K562 (cell line): Measurements from ENCODE around the gene PRKD1. TPM values are rescaled to one million over a fixed set of nuclear protein-coding genes. Genes with fewer than 3 reads are reported as not detected.

ENCODE experiments used
- ATAC-seq: fragments of 200-7000 bp; cut with Tn5 transposase; 3 replicates; pipeline ENCODE4 v1.9.1; 2020; ENCODE audit warnings: moderate library complexity
- BruUV-seq: library from RNA; stranded (reverse); fragments of 400-500 nt; replicated peaks from 2 replicates; lab custom pipeline; 2021; lab: Mats Ljungman, UMichigan
- CTCF ChIA-PET: fragments of 300-600 bp; formaldehyde crosslinking; extraction: SDS; loops from one replicate; lab custom pipeline; 2021; ENCODE audit warnings: low intra/inter-chr PET ratio; lab: Yijun Ruan, JAX
- POLR2A ChIA-PET: fragments of 300-600, 350-650 bp; sonication (Branson Sonifier 250); formaldehyde crosslinking; extraction: SDS; loops from one replicate; lab custom pipeline; 2021; ENCODE audit warnings: antibody characterized with exemption, inconsistent platforms; lab: Yijun Ruan, JAX
- DNase-seq, 4 experiments: peaks; one replicate each; pipeline versions ENCODE4 v3.0.0 to v3.0.0-alpha.2; 2011 to 2018; ENCODE audit warnings: low spot score in 3 of 4, mixed read lengths in 3 of 4; ENCODE audit errors: extremely low read depth in 1 of 4
- FAIRE-seq: peaks from 2 replicates; lab custom pipeline; 2011; peaks lifted over from hg19 to GRCh38; lab: Jason Lieb, UNC
- H2AFZ ChIP-seq: 2 replicates; pipeline ENCODE4 v1.6.0; 2011; ENCODE audit warnings: low read depth, low read length, control low read depth, inconsistent platforms
- H3K27ac ChIP-seq: fragments of 200-600 bp; 3 replicates; pipeline ENCODE4 v1.8.0; 2011; ENCODE audit warnings: low read depth, mild to moderate bottlenecking, control low read depth, inconsistent platforms, low read length, moderate library complexity, mixed read lengths; ENCODE audit errors: extremely low read depth
- H3K27me3 ChIP-seq, 2 experiments: fragments of 300-600 bp in 1 of 2; 2 replicates in 1 of 2; 3 replicates in 1 of 2; pipeline versions ENCODE4 v1.6.0 to v1.8.0; 2011; ENCODE audit warnings: inconsistent platforms in 2 of 2, low read length in 2 of 2, mild to moderate bottlenecking in 1 of 2, mixed read lengths in 1 of 2, moderate library complexity in 1 of 2; ENCODE audit not compliant: control insufficient read depth in 2 of 2, insufficient read depth in 2 of 2
- H3K36me3 ChIP-seq: fragments of 300-600 bp; 3 replicates; pipeline ENCODE4 v1.8.0; 2011; ENCODE audit warnings: mild to moderate bottlenecking, low read length, inconsistent platforms; ENCODE audit not compliant: control insufficient read depth, insufficient read depth
- H3K4me1 ChIP-seq, 2 experiments: fragments of 200-600 bp in 1 of 2; replicated peaks in 1 of 2; 2 replicates in 1 of 2; 3 replicates in 1 of 2; pipeline versions ENCODE4 v1.5.1 to v1.8.0; 2011; ENCODE audit warnings: inconsistent platforms in 2 of 2, low read length in 2 of 2, mild to moderate bottlenecking in 1 of 2, mixed read lengths in 1 of 2, moderate library complexity in 1 of 2; ENCODE audit not compliant: control insufficient read depth in 2 of 2, insufficient read depth in 2 of 2
- H3K4me2 ChIP-seq: 2 replicates; pipeline ENCODE4 v1.6.1; 2011; ENCODE audit warnings: low read length, control low read depth, inconsistent platforms, mixed read lengths; ENCODE audit not compliant: insufficient read depth
- H3K4me3 ChIP-seq: fragments of 200-600 bp; sonication (generic), shearing (Covaris generic); 2 replicates; pipeline ENCODE4 v1.5.1; 2016; ENCODE audit warnings: control low read depth, inconsistent platforms
- H3K79me2 ChIP-seq: fragments of 200-600 bp; 3 replicates; pipeline ENCODE4 v1.8.0; 2011; ENCODE audit warnings: low read length, inconsistent platforms; ENCODE audit not compliant: control insufficient read depth, insufficient read depth
- H3K9ac ChIP-seq, 2 experiments: 2 replicates each; pipeline versions ENCODE4 v1.6.0 to v1.6.1; 2011; ENCODE audit warnings: low read depth in 2 of 2, low read length in 2 of 2, control low read depth in 1 of 2, inconsistent platforms in 1 of 2, mild to moderate bottlenecking in 1 of 2, mixed read lengths in 1 of 2; ENCODE audit not compliant: insufficient read depth in 1 of 2
- H3K9me1 ChIP-seq: one replicate; pipeline ENCODE4 v1.6.0; 2011; ENCODE audit warnings: inconsistent platforms, mild to moderate bottlenecking, low read length, moderate library complexity; ENCODE audit not compliant: control insufficient read depth, insufficient read depth
- H3K9me3 ChIP-seq: replicated peaks from 2 replicates; pipeline ENCODE4 v1.5.1; 2011; ENCODE audit warnings: low read depth, low read length, inconsistent platforms; ENCODE audit not compliant: control insufficient read depth, insufficient read depth
- H4K20me1 ChIP-seq: replicated peaks from 2 replicates; pipeline ENCODE4 v1.6.1; 2011; ENCODE audit warnings: low read length, inconsistent platforms, mixed read lengths; ENCODE audit not compliant: control insufficient read depth, insufficient read depth
- CHCHD3 ChIP-seq: fragments of 250-450 bp; sonication (Bioruptor Pico); IDR thresholded peaks from 2 replicates; pipeline ENCODE4 v2.1.2; 2022; ENCODE audit warnings: mild to moderate bottlenecking
- CHD7 ChIP-seq: fragments of 200-600 bp; sonication (generic); IDR thresholded peaks from one replicate; pipeline ENCODE4 v1.6.1; 2012; ENCODE audit warnings: mild to moderate bottlenecking, low read depth, low read length, inconsistent platforms
- CREB1 ChIP-seq, 2 experiments: sonication (generic) in 1 of 2; formaldehyde crosslinking in 1 of 2; IDR thresholded peaks; 2 replicates each; pipeline versions ENCODE4 v1.6.1 to v1.8.0; 2012 to 2022; ENCODE audit warnings: inconsistent platforms in 1 of 2, mild to moderate bottlenecking in 1 of 2, missing genetic modification reagents in 1 of 2, moderate library complexity in 1 of 2
- KDM2B ChIP-seq: fragments of 250-450 bp; sonication (Bioruptor Pico); IDR thresholded peaks from 2 replicates; pipeline ENCODE4 v1.8.0; 2021; ENCODE audit warnings: mild to moderate bottlenecking, moderate library complexity
- POU5F1 ChIP-seq: fragments of 150-350 bp; IDR thresholded peaks from 2 replicates; pipeline ENCODE4 v1.6.1; 2014; ENCODE audit warnings: borderline replicate concordance, low read length, low read depth, mild to moderate bottlenecking; ENCODE audit not compliant: partially characterized antibody
- SMAD2 ChIP-seq: fragments of 150-350 bp; IDR thresholded peaks from 2 replicates; pipeline ENCODE4 v1.6.1; 2014; ENCODE audit warnings: low read depth, mild to moderate bottlenecking, low read length
- SRSF7 ChIP-seq: fragments of 200-400 bp; formaldehyde crosslinking; optimal IDR thresholded peaks from 2 replicates; pipeline ENCODE3; 2017; ENCODE audit warnings: mild to moderate bottlenecking, low read depth, low read length
- ZC3H8 ChIP-seq: fragments of 450-650 bp; IDR thresholded peaks from 2 replicates; pipeline ENCODE4 v1.6.1; 2017
- ZNF197 ChIP-seq: fragments of 200-800 bp; sonication (Bioruptor generic); IDR thresholded peaks from 2 replicates; pipeline ENCODE4 v1.6.1; 2016; ENCODE audit warnings: low read depth, missing genetic modification characterization, missing compliant biosample characterization
- ZNF444 ChIP-seq: fragments of 250-450 bp; sonication (Bioruptor Pico); IDR thresholded peaks from 2 replicates; pipeline ENCODE4 v1.4.0; 2020; ENCODE audit warnings: mild to moderate bottlenecking, moderate library complexity
- ZNF551 ChIP-seq: fragments of 250-450 bp; sonication (Bioruptor Pico); IDR thresholded peaks from 2 replicates; pipeline ENCODE4 v1.5.0; 2021; ENCODE audit warnings: mild to moderate bottlenecking, moderate library complexity
- ZNF699 ChIP-seq: fragments of 250-450 bp; sonication (Bioruptor Pico); IDR thresholded peaks from 2 replicates; pipeline ENCODE4 v1.8.0; 2021; ENCODE audit warnings: mild to moderate bottlenecking, moderate library complexity; ENCODE audit not compliant: insufficient replicate concordance
- ZNF778 ChIP-seq: fragments of 450-650 bp; formaldehyde crosslinking; IDR thresholded peaks from 2 replicates; pipeline ENCODE4 v1.4.0; 2020; ENCODE audit warnings: mild to moderate bottlenecking, moderate library complexity
- ZSCAN32 ChIP-seq: fragments of 450-650 bp; formaldehyde crosslinking; IDR thresholded peaks from 2 replicates; pipeline ENCODE4 v1.4.0; 2020; ENCODE audit warnings: mild to moderate bottlenecking, moderate library complexity
- WGBS: fragments of 100-300 bp; shearing (Covaris generic); methylation state at CpG from one replicate; pipeline ENCODE4 v1.1.6; 2016; ENCODE audit warnings: low coverage, mixed read lengths; ENCODE audit not compliant: insufficient coverage; ENCODE audit errors: missing lambda C conversion rate; 5-methylcytosine and 5-hydroxymethylcytosine counted together
- in situ Hi-C: fragments of 300-500 bp; cut with MboI; formaldehyde crosslinking; loops from 4 replicates; pipeline ENCODE4 v1.15.0; 2018; ENCODE audit warnings: inconsistent platforms, mixed read lengths
- intact Hi-C: fragments of 100-400 bp; cut with micrococcal nuclease; formaldehyde crosslinking; loops from 2 replicates; pipeline ENCODE4 v1.14.2; 2022
- polyA plus RNA-seq, 8 experiments: library from polyadenylated mRNA; depleted of rRNA in 4 of 8; stranded (reverse) in 5 of 8; unstranded in 3 of 8; fragments of >200 nt; fragmentation: Nextera tagmentation in 2 of 8; fragmentation: Illumina TruSeq in 1 of 8; extraction: Ambion mirVana in 2 of 8; extraction: Trizol in 1 of 8; gene quantifications; 2 replicates each; pipeline versions ENCODE4 v1.2.1 to v1.2.3, GENCODE V29; 2011 to 2014; ENCODE audit warnings: inconsistent platforms in 1 of 8, missing spikeins in 1 of 8
- total RNA-seq, 7 experiments: library from RNA; depleted of rRNA in 6 of 7; stranded (reverse); fragments of >200 nt in 6 of 7; fragmentation: Illumina TruSeq in 2 of 7; extraction: Trizol in 2 of 7; gene quantifications; 2 replicates each; pipeline versions ENCODE4 v1.2.1 to v1.2.3, GENCODE V29; 2011 to 2021; ENCODE audit warnings: low replicate concordance in 1 of 7

The PRKD1 gene
- total and polyA plus RNA-seq, 9 of the 15 experiments (the other 6 are each of a cell fraction or from before 2014, with no cell fraction given) = 0.04 to 0.25 (median 0.13) TPM; not detected in 1

GRCh38 chr14:29832042-29832441, 95.6 kb downstream of the PRKD1 start:
- DNase-seq = no peak
- WGBS = 13% methylated on average over 3 of the region's 3 CpGs
- TF ChIP-seq CHCHD3 (CRISPR knock-in tag) (no peak), POU5F1 (no peak), SRSF7 (no peak), CHD7 (no peak), ZNF444 (CRISPR knock-in tag) (no peak), CREB1 (IDR thresholded peaks at IDR 0.05) (no peak), CREB1 (CRISPR knock-in tag; IDR thresholded peaks at IDR 0.05) (no peak), ZNF699 (no peak), ZNF778 (CRISPR knock-in tag) (no peak), ZSCAN32 (CRISPR knock-in tag) (no peak), ZNF551 (CRISPR knock-in tag) (no peak), ZC3H8 (no peak), ZNF197 (CRISPR knock-in tag) (no peak), KDM2B (CRISPR knock-in tag) (no peak), SMAD2 (no peak)

More at GRCh38 chr14:29832042-29832441, 95.6 kb downstream of the PRKD1 start:
- CTCF ChIA-PET = no interaction called here
- in situ Hi-C loops = no loop called here
- POLR2A ChIA-PET = no interaction called here
- Histone ChIP-seq H3K9me3 (no peaks in the 10 kb centered on the region), H3K4me3 (no peak overlapping the region), H3K27ac (no peak overlapping the region), H3K27me3 (no peaks in the 10 kb centered on the region), H3K4me2 (no peak overlapping the region), H4K20me1 (no peaks in the 10 kb centered on the region), H3K9ac (no peak overlapping the region), H3K4me1 (no peaks in the 10 kb centered on the region), H3K79me2 (no peaks in the 10 kb centered on the region), H3K9me1 (no peaks in the 10 kb centered on the region), H3K36me3 (no peaks in the 10 kb centered on the region), H2AFZ (no peak overlapping the region)
- FAIRE-seq (no peak), ATAC-seq (no peak)
- intact Hi-C loops = no loop called here
- no TSS peak for BruUV-seq
